GM18498 (cell line): ENCODE results near the gene LSS.
A peak's percentile ranks its signal among the peaks of the same experiment; 100 is the strongest.

Experiments used
- ATAC-seq: cut with Tn5 transposase; IDR thresholded peaks from one replicate; pipeline ENCODE4 v1.9.1; 2021; ENCODE audit warnings: mild to moderate bottlenecking, moderate library complexity; ENCODE audit not compliant: unreplicated experiment

The LSS gene

DNA sequence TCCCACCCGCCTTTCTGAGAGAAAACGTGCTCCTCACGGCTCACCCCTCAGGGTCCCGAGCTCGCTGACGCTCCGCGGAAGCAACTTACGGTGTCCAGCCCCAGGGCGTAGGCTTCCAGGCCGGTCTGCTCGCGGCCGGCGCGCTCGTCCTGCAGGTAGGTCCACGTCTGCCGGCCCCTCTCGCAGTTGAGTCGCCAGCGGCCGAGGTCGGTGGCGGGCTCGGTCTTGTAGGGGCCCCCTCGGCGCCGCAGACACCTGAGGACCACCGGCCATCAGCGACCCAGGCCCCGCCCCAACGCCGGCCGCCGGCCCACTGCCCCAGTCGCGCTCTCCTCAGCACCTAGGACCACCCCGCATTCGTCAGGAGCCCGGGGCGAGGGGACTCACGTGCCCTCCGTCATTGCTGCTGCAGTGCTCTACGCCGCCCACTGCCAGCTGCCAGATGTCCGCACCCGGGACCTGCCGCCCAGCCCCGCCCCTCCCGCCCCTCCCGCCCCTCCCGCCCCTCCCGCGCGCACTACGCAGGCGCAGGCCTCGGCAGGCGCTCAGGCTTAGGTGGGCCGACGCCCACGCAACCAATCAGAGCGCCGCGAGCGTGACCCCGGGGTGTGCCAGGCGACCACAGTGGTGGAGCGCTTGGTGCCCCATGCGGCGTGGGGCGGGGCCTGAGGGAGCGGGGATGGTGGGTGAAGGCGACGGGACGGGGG, at the start of gene LSS:
LSS (minus strand) TSS at position 430 of the 707 bp plus-strand sequence; CDS start at position 401, 29 bp downstream.
- peak; percentile 90 for ATAC-seq

DNA sequence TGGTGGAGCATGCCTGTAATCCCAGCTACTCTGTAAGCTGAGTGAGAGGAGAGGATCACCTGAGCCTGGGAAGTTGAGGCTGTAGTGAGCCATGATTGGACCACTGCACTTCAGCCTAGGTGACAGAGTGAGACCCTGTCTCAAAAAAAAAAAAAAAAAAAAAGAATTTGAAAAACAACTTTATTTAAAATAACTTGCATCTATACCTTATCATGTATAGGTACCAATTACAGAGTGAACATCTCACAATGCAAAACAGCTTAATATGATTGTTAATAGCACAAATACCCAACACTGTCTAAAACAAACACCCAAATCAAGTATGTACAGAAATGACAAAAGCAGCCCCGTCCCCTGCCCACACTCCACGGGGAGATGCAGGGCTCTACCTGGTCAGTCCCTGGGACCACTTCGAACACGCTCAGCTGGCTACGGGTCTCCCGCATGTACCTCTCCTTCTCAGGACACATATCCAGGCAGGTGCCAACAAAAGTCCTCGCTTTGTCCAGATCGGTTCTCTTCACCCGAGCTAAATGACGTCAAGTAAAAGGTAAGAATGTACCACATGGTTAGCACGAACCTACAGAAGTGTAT, 46.3 kb upstream of the LSS start:
- no peak for ATAC-seq

DNA sequence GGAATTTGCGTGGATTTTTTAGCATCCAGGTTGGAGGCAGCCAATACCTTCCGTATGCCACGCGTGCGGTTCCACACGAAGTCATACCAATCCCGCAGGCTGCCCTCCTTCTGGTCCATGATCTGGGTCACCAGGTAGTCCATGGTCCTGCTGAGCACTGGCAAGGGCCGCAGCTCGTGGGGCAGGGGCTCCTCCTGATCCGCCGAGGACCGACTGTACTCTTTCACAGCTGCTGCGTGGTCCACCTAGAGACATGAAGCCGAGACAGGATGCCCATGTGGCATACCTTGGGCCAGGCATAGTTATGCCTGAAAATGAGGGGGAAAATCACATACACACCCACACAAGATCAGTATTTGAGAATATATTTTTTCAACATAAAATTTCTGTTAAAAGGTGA, 44.8 kb upstream of the LSS start:
- no peak for ATAC-seq

DNA sequence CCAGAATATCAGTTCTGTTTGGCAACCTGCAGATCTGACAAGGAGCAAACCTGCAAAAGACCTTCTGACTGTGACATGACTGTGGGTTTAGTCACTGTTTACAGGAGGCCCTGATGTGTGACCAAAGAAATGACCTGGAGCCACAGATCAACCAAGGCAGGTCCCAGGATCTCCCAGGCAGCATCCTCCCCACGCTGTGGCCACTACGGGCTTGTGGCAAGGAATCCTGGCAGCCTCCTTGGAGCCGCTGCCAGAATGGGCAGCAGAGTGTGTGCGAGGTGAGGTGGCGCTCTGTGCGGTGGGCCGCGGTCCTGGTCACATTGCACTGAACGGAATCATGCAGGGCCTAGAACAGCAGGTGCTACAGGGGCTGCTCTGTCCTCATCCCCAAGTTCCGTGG, 40.9 kb upstream of the LSS start:
- ATAC-seq = no peak

DNA sequence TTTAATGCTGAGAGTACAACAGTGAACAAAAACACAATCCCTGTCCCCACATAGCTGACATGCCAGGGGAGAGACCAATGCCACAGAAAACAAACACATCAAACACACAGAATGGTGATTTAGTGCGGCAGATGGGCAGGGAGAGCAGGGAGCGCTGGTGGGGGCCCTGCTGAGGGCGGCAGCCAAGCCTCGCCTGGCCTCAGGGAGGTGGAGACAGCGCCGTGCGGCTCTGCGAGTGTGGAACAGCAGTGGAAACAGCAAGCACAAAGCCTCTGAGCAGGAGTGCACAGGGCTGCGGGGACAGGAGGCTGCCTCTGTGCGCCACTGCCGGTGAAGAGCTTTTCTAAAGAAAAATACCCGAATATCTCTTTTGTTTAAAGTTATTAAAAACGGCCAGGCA, 39.8 kb upstream of the LSS start:
- no peak for ATAC-seq

DNA sequence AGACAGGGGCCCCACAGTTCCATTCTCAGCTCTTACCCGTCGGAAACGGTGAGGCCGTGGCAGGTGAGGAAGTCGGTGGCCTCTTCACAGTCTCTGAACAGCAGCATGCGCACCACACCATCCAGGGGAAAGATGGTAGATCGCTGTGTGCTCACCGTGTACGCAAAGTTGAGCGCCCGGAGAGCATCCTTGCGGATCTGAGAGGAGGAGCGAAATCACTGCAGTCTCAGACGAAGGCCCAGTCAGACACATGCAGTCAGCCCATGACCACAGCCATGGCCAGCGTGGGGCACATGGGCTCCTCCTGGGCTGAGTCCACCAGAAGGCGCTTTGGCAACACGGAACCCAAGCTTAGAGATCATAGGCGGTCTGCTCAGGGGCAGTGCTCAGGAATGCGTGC, 38.4 kb upstream of the LSS start:
- ATAC-seq = no peak

DNA sequence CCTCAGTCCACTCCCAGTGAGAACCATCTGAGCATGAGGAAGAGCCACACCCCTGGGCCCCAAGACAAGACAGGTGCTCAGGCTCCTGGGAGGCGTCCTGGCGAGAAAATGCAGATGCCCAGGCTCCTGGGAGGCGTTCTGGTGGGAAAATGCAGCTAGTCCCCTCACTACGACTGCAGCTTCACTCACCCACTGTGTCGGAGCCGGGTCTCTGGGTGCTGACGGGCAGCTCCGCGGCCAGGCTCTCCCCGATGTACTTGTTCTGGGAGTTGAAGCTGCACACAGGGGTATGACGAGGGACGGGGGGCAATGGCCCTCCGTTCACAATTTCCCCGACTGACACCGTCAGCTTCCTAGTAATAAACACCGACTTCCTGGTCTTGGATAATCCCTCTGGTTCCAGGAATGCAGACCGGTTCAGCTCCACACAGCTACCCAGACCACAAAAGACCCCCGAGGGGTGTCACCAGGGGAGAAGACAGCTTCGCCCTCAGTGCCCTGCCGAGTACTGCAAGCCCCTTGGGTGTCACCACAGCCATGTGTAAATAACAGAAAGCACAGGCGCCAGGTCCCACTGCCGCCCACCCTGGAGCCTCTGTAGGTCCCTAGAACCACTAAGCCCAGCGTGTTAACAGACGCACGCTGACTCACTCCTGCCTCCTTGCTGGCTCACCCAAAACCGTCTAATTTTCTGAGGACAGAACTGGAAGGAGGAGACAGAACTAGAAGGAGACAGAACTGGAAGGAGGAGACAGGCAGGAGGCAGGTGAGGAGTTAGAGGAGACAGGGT, 37.4 kb upstream of the LSS start:
- no peak for ATAC-seq

DNA sequence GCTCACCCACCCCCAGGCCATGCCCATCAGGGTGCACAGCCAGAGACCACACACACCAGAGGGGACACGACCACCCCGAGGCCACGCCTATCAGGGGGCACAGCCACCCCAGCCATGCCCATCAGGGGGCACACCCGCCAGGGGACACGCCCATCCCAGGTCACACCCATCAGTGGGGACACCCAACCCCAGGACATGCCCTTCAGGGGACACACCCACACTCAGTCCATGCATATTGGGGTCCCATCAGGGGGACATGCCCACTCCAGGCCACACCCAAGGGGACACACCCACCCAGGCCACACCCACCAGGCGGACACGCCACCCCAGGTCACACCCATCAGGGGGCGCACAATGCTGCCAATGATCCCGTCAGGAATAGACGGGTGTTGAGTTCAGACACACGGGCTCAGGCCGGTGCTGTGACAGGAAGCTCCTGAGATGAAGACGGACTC, 36.1 kb upstream of the LSS start:
- ATAC-seq = no peak

DNA sequence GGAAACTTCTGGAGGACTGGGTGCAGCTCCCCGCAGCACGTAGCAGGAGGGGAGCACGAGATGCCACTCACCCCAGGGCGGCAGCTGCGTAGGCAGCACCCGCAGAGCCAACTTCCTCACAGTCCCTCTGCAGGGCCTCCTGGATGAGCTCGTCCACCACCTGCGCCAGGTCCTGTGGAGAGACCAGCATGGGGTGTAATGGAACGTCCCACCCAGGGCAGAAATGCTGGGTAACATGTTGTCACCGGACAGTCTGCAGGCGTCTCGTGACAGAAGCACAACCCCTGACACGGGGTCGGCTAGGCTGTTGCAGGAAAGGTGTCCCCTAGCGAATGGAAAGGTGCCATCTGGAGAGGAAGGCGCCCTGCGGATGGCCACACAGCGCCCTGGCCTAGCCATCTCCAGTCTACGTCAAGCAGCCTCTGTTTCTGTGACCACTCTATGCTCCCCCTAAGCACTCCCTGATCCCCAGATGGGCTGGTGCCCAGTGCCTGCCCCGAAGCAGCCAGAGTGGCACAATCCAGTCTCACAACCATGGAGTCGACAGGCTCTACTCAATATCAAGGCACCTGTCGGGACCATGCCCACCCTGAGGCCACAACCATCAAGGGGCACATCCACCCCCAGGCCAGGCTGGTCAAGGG, 35.6 kb upstream of the LSS start:
- no peak for ATAC-seq

DNA sequence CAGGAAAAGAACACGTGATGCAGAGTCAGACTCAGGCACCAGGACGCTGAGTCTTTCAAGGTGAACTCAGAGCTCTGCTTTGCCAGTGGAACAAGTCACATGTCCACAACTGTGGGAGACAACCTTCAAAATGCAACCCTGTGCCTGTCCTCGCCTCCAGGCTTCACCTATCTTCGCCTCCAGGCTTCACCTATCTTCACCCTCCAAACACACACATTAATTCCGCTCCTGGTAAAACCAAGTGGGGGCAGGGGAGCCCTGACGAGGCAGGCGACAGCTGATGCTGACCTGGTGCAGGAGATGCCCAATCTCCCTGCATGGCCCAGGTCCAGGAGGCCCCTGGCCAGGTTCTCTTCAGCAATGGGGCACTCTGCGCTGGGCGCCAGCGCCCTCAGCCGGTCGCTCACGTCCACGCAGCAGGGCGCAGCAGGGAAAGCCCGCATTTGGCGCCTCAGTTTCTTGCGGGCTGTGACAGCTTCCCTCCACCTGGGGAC, 28.0 kb upstream of the LSS start:
- no peak for ATAC-seq

DNA sequence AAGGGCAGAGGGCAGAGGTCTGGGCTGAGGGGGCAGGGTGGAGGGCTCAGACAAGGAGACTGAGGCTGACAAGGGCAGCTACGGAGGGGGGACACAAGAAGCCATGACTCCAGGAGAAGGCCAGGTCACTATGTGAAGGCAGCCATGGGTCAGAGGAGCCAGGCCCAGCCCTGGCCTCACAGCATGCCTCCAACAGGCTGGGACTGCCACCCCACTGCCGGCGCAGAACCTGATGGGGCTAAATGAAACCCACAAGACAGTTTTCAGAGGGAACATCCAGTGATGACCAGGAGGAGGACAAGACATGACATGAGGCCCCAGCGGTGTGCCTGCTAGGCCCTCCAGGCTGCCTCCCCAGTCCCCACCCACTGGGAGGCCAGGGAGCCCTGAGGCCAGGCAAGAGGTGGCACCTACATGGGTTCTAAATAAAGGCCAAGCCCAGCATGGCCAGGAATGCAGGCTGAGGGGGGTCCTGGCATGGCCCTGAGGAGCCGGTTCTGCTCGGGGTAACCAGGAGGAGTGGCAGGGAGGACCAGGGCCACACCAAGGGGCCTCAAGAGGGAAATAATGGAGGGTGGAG, 27.3 kb upstream of the LSS start:
- ATAC-seq = no peak

DNA sequence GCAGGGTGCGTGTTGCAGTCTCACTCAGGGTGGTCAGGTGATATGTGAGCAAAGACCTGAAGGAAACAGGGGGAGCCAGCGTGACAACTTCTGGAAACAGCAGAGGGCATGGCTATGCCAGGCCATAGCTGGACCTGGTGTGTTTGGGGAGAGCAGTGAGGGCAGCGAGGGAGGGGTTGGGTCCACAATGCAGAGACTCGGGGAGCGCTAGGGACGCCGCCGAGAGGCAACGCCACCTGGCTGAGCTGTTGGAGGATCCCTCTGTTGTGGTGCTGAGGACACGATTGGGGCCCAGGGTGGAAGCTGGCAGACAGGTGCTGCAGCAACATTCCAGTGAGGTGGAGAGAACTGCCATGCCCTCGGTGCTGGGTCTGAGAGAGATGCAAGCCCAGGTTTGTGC, 26.6 kb upstream of the LSS start:
- ATAC-seq = no peak

DNA sequence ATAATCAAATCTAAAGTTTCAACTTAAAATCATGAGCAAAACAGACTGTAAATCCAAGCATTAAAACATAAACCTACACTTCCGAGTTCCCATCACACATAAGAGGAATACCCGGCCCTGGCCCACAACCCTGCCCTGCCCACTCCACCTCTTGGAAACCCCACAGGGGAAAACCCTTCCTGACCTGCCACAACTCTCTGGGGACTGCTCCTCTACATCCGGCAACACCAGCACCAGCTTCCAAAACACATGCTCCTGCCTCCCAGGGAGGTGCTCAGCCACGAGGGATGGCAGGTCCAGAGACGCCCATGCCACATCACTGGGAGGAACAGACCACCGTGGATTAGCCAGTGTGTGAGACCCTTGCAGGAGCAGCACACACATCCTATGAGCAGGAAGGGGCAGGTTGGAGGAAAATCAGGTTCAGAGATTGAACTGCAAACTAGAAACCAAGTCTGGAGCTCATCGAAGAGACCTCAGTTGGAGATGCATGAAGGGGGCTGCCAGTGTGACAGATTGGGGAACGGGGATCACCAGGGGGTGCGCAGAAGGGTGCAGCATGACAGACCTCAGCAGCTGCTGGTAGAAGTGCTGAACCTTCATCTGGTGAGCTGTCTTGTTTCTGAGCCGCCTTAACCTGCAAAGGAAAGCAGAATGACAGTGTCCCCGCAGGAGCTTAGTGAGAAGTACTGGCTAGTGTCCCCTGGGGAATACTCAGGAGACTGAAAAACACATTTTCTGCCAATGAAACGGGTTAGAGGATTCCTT, 25.8 kb upstream of the LSS start:
- ATAC-seq = peak; percentile 39

DNA sequence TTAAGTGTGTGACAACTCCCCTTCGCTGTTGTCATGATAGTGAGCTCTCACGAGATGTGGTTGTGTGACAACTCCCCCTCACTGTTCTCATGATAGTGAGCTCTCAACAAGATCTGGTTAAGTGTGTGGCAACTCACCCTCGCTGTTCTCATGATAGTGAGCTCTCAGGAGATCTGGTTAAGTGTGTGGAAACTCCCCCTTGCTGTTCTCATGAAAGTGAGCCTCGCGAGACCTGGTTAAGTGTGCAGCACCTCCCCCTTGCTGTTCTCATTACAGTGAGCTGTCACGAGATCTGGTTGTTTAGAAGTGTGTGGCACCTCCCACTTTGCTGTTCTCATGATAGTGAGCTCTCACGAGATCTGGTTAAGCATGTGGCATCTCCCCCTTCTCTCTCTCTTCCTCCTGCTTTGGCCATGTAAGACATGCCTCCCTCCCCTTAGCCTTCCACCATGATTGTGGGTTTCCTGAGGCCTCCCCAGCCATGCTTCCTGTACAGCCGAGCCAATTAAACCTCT, 25.1 kb upstream of the LSS start:
- ATAC-seq = peak; percentile 68

DNA sequence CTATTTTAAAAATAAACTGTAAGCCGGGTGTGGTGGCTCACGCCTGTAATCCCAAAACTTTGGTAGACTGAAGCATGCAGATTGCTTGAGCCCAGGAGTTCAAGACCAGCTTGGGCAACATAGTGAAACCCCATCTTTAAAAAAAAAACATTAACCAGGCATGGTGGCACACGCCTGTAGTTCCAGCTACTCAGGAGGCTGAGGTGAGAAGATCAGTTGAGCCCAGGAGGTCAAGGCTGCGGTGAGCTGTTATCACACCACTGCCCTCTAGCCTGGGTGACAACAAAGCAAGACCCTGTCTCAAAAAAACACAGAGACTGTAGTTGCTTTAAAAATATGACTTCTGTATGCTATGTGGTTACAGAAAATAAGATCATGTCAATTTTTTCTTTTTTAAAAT, 24.3 kb upstream of the LSS start:
- no peak for ATAC-seq

DNA sequence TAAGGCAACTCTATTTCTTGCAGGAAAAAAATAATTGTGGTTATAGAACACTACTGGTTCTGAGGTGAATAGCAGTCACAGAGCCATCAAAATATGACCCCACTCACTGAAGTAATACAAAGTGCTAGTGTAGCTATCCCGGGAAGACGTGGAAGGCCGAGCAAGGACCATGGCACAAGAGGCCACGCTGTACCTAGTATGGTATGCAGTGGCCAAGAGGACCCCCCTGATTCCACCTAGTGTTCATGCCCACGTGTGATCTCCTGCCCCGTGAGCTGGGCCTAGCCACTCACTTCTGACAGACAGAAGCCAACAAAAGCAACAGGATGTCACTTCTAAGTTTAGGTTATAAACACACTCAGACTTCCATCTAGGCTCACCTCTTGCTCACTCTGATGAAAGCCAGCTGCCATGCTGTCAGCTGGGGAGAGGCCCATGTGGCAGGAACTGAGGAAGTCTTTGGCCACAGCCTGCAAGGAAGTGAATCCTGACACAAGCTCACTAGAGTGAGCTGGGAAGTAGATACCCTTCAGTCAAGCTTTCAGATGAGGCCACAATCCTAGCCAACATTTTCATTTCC, 21.7 kb upstream of the LSS start:
- ATAC-seq = no peak

DNA sequence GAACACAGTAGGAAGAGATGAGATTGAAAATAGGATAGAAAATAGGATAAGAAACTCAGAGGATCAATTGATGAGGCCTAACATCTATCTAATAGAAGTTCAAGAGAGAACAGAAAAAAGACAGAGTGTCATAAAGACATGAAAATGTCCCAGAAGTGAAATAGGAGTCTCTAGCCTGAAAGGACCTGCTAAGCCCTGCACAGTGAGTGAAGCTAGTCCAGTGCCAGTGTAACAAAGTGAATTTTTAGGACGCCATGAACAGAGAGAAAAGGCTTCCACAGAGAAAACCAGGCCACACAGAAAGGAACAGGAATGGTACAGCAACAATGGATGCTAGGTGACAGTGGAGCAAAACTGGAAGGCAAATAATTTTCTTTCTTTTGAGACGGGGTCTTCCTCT, 20.3 kb upstream of the LSS start:
- ATAC-seq = no peak

DNA sequence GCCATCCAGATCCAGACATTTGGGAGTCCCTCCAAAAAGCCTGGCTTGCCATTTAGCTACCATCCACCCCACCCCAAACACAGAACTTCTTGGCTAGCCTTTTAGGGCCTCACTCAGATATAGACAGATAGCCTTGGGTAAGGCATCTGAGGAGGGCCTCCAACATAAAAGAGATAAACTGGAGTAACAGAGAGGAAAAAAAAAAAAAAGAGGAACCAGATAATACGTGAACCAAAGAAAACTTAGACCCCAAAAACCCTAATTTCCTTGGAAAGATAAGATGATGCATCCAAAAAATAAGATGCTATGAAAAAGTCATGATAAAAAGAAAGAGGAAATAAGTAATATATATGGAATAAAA, 19.8 kb upstream of the LSS start:
- no peak for ATAC-seq

DNA sequence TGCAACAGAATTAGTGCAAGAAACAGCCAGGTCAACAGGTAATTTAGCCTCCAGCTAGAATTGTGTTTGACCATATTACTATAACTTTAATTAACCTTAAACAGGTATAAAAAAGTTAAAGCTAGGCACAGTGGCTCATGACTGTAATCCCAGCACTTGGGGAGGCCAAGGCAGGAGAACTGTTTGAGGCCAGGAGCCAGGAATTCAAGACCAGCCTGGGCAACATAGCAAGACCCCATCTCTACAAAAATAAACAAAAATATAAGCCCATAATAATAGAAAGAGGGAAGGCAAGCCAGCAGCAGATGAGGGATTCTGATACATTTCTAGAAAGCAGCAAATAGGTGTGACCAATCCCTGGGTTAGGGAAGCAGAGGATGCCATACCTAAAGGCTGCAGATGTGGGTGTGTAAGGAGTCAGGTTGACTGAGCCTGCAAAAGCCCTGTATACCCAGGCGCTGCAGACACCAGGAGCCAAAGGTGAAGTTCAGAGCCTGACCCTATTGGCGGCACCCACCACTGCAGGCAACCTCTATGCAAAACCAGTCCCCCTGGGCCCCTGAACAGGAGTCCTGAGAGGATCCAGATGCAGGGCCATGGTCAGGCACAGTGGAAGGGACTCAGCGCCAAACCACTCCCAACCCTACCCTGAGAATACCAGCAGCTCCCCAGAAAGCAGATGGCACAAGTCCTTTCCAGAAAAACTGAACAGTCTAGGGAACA, 19.3 kb upstream of the LSS start:
- no peak for ATAC-seq
